ENCODE data around the gene CNOT3.

- TF ChIP-seq YY1 (IDR thresholded peaks at IDR 0.05; ENCODE audit: low read depth) (no peak), NRF1 (IDR thresholded peaks at IDR 0.05; ENCODE audit: low read depth, low read length) (no peak), CTCF (IDR thresholded peaks at IDR 0.05) (no peak), RAD21 (IDR thresholded peaks at IDR 0.05; ENCODE audit: low read length) (no peak), NFIC (IDR thresholded peaks at IDR 0.05; ENCODE audit: borderline replicate concordance) (no peak)
Observed at GRCh38 chr19:54173951-54174834, 36.6 kb downstream of the CNOT3 start.
